H9 (cell line): ENCODE measurements around the gene TMEM80. TPM values are rescaled to one million over a fixed set of nuclear protein-coding genes. Genes with fewer than 3 reads are reported as not detected.

Source experiments
- DNase-seq: peaks from one replicate; pipeline ENCODE4 v3.0.0-alpha.2; 2017
- H2AFZ ChIP-seq: one replicate; pipeline ENCODE4 v1.6.1; 2013; ENCODE audit warnings: mild to moderate bottlenecking, low read length, control low read depth, moderate library complexity
- H2AK5ac ChIP-seq: 2 replicates; pipeline ENCODE4 v1.6.1; 2013; ENCODE audit warnings: low read length, control low read depth, mixed read lengths; ENCODE audit not compliant: insufficient read length
- H2BK120ac ChIP-seq: one replicate; pipeline ENCODE4 v1.6.1; 2013; ENCODE audit warnings: low read depth, mild to moderate bottlenecking, low read length, control low read depth, inconsistent platforms; ENCODE audit not compliant: poor library complexity, severe bottlenecking
- H2BK12ac ChIP-seq: 2 replicates; pipeline ENCODE4 v1.6.1; 2013; ENCODE audit warnings: low read length, control low read depth, mixed read lengths, low read depth; ENCODE audit not compliant: insufficient read length
- H2BK15ac ChIP-seq: 2 replicates; pipeline ENCODE4 v1.6.1; 2013; ENCODE audit warnings: low read depth, low read length, control low read depth
- H2BK20ac ChIP-seq: one replicate; pipeline ENCODE4 v1.6.1; 2013; ENCODE audit warnings: low read depth, mild to moderate bottlenecking, low read length, control low read depth, inconsistent platforms; ENCODE audit not compliant: poor library complexity, severe bottlenecking
- H2BK5ac ChIP-seq: 2 replicates; pipeline ENCODE4 v1.6.1; 2013; ENCODE audit warnings: low read length, control low read depth, mixed read lengths; ENCODE audit not compliant: insufficient read length
- H3K14ac ChIP-seq: 2 replicates; pipeline ENCODE4 v1.6.1; 2013; ENCODE audit warnings: low read length, control low read depth; ENCODE audit not compliant: insufficient read depth
- H3K18ac ChIP-seq: 2 replicates; pipeline ENCODE4 v1.6.1; 2013; ENCODE audit warnings: low read depth, mild to moderate bottlenecking, mixed read lengths, low read length, control low read depth; ENCODE audit not compliant: insufficient read length
- H3K23ac ChIP-seq: 2 replicates; pipeline ENCODE4 v1.6.1; 2013; ENCODE audit warnings: low read length, control low read depth, mixed read lengths, low read depth; ENCODE audit not compliant: insufficient read length
- H3K23me2 ChIP-seq: 2 replicates; pipeline ENCODE4 v1.6.1; 2013; ENCODE audit warnings: low read depth, mild to moderate bottlenecking, mixed read lengths, low read length, control low read depth; ENCODE audit not compliant: insufficient read length, poor library complexity, severe bottlenecking
- H3K27ac ChIP-seq: 2 replicates; pipeline ENCODE4 v1.5.1; 2013; ENCODE audit warnings: low read length, control low read depth, mixed read lengths, low read depth; ENCODE audit not compliant: insufficient read length
- H3K27me3 ChIP-seq: 2 replicates; pipeline ENCODE4 v1.6.1; 2013; ENCODE audit warnings: low read length, control low read depth, inconsistent platforms; ENCODE audit not compliant: insufficient read depth
- H3K4ac ChIP-seq: 2 replicates; pipeline ENCODE4 v1.6.1; 2013; ENCODE audit warnings: low read depth, mild to moderate bottlenecking, control low read depth, inconsistent platforms, low read length, moderate library complexity
- H3K4me1 ChIP-seq: 2 replicates; pipeline ENCODE4 v1.6.1; 2013; ENCODE audit warnings: low read length, control low read depth, inconsistent platforms; ENCODE audit not compliant: insufficient read depth
- H3K4me2 ChIP-seq: 2 replicates; pipeline ENCODE4 v1.6.1; 2013; ENCODE audit warnings: low read length, control low read depth, mixed read lengths; ENCODE audit not compliant: insufficient read length, insufficient read depth
- H3K56ac ChIP-seq: 2 replicates; pipeline ENCODE4 v1.6.1; 2013; ENCODE audit warnings: low read depth, mild to moderate bottlenecking, mixed read lengths, low read length, control low read depth; ENCODE audit not compliant: insufficient read length
- H3K79me1 ChIP-seq: 2 replicates; pipeline ENCODE4 v1.6.1; 2013; ENCODE audit warnings: low read depth, mild to moderate bottlenecking, moderate library complexity, low read length, control low read depth, inconsistent platforms; ENCODE audit not compliant: insufficient read depth, poor library complexity, severe bottlenecking
- H3K79me2 ChIP-seq: 2 replicates; pipeline ENCODE4 v1.6.1; 2013; ENCODE audit warnings: low read length, control low read depth, inconsistent platforms; ENCODE audit not compliant: insufficient read depth
- H3K9ac ChIP-seq: 2 replicates; pipeline ENCODE4 v1.6.1; 2013; ENCODE audit warnings: low read length, control low read depth, mixed read lengths; ENCODE audit not compliant: insufficient read length; ENCODE audit errors: extremely low read depth
- H3K9me3 ChIP-seq: one replicate; pipeline ENCODE4 v1.6.1; 2013; ENCODE audit warnings: low read depth, low read length, inconsistent platforms; ENCODE audit not compliant: control insufficient read depth
- H3T11ph ChIP-seq: one replicate; pipeline ENCODE4 v1.6.1; 2013; ENCODE audit warnings: mild to moderate bottlenecking, low read length, control low read depth, inconsistent platforms
- H4K20me1 ChIP-seq: one replicate; pipeline ENCODE4 v1.6.1; 2013; ENCODE audit not compliant: control insufficient read depth, insufficient read length, insufficient read depth
- H4K5ac ChIP-seq: 2 replicates; pipeline ENCODE4 v1.6.1; 2013; ENCODE audit warnings: low read depth, mild to moderate bottlenecking, mixed read lengths, low read length, control low read depth; ENCODE audit not compliant: insufficient read length
- H4K8ac ChIP-seq: replicated peaks from 2 replicates; pipeline ENCODE4 v1.6.1; 2013; ENCODE audit warnings: low read length, control low read depth, mixed read lengths, low read depth; ENCODE audit not compliant: insufficient read length
- H4K91ac ChIP-seq: 2 replicates; pipeline ENCODE4 v1.6.1; 2013; ENCODE audit warnings: low read depth, mild to moderate bottlenecking, moderate library complexity, mixed read lengths, low read length, control low read depth; ENCODE audit not compliant: insufficient read length
- H3K27ac Mint-ChIP-seq, 3 experiments: 2 replicates in 2 of 3; 3 replicates in 1 of 3; pipeline ENCODE4 v1.8.0; 2020 to 2021; ENCODE audit warnings: mixed read lengths in 3 of 3, mild to moderate bottlenecking in 1 of 3, moderate library complexity in 1 of 3
- H3K27me3 Mint-ChIP-seq: 2 replicates; pipeline ENCODE4 v1.8.0; 2021; ENCODE audit warnings: low read depth, mild to moderate bottlenecking, moderate library complexity, mixed read lengths
- H3K36me3 Mint-ChIP-seq, 3 experiments: 2 replicates in 2 of 3; 3 replicates in 1 of 3; pipeline ENCODE4 v1.8.0; 2020 to 2021; ENCODE audit warnings: low read depth in 3 of 3, mixed read lengths in 3 of 3; ENCODE audit not compliant: insufficient read depth in 1 of 3
- H3K4me1 Mint-ChIP-seq, 2 experiments: 2 replicates each; pipeline ENCODE4 v1.8.0; 2020; ENCODE audit warnings: mixed read lengths in 2 of 2
- H3K4me3 Mint-ChIP-seq, 2 experiments: 2 replicates in 1 of 2; 3 replicates in 1 of 2; pipeline ENCODE4 v1.8.0; 2020 to 2021; ENCODE audit warnings: mild to moderate bottlenecking in 2 of 2, mixed read lengths in 2 of 2, moderate library complexity in 1 of 2
- H3K9me3 Mint-ChIP-seq, 2 experiments: 2 replicates in 1 of 2; 3 replicates in 1 of 2; pipeline ENCODE4 v1.8.0; 2020; ENCODE audit warnings: mild to moderate bottlenecking in 2 of 2, mixed read lengths in 2 of 2, moderate library complexity in 1 of 2
- WGBS: extraction: QIAGEN DNeasy Blood & Tissue Kit; methylation state at CpG from one replicate; pipeline ENCODE4 v1.1.7; 2013; ENCODE audit warnings: missing lambda C conversion rate, low lambda C conversion rate, mixed read lengths; ENCODE audit not compliant: insufficient read length; ENCODE audit errors: extremely low coverage; 5-methylcytosine and 5-hydroxymethylcytosine counted together
- long read RNA-seq: library from polyadenylated mRNA; unstranded; transcript quantifications from one replicate; pipeline ENCODE4 v2.0.0, GENCODE V29; 2020
- total RNA-seq: library from RNA; stranded (reverse); gene quantifications from 2 replicates; pipeline ENCODE4 v1.2.1, GENCODE V29; 2021
- TF ChIP-seq, protein P1 (sequence below): fragments of 200-600 bp; sonication (generic); conservative IDR thresholded peaks from 3 replicates; pipeline ENCODE4 v1.8.0; 2021; ENCODE audit warnings: antibody characterized with exemption, mild to moderate bottlenecking

TMEM80 gene
- 15.3 and 23.6 TPM in 2 replicates for total RNA-seq
- long read RNA-seq, partial matches to known transcripts: 3 of 28 reads
- long read RNA-seq, other reads (novel, unspliced or antisense): 23 of 28 reads

- H3K4me3 Mint-ChIP-seq: peak within 1 kb of the TSS; percentile 80 to 88
- H3K4ac ChIP-seq: no peak within 1 kb of the TSS; the same call in 1 of the 2 replicates
- no CpG with 5 or more reads among the region's 101 CpGs for WGBS
These were observed at the start of gene TMEM80 for GRCh38 chr11:695538-696248. Gene TMEM80, plus strand, starts transcription at chr11:695816. Its CDS starts 12 bp downstream, at chr11:695828.

More at GRCh38 chr11:695538-696248, at the start of gene TMEM80:
- peaks cover 13% of the 10 kb centered on the region; the same call in 1 of the 2 replicates for H3K79me2 ChIP-seq
- H3K27ac ChIP-seq: peak within 1 kb of the TSS; percentile 50
- no peak within 1 kb of the TSS for H2AFZ ChIP-seq
- no peaks in the 10 kb centered on the region for H3K23me2 ChIP-seq
- H3K4me2 ChIP-seq: peak within 1 kb of the TSS; percentile 71
- no peak within 1 kb of the TSS for H2BK20ac ChIP-seq
- H4K5ac ChIP-seq: no peak within 1 kb of the TSS
- H3T11ph ChIP-seq: no peak within 1 kb of the TSS
- peaks cover 38 to 43% of the 10 kb centered on the region in 2 experiments for H3K4me1 Mint-ChIP-seq
- H3K79me1 ChIP-seq: peaks cover 3% of the 10 kb centered on the region
- no peaks in the 10 kb centered on the region for H4K20me1 ChIP-seq
- no peak within 1 kb of the TSS for H2BK12ac ChIP-seq
- H4K8ac ChIP-seq: no peak within 1 kb of the TSS
- H3K56ac ChIP-seq: no peak within 1 kb of the TSS
- peak within 1 kb of the TSS; percentile 99 for H3K14ac ChIP-seq
- peak within 1 kb of the TSS; percentile 81 for H3K9ac ChIP-seq
- TF ChIP-seq, protein P1, sequence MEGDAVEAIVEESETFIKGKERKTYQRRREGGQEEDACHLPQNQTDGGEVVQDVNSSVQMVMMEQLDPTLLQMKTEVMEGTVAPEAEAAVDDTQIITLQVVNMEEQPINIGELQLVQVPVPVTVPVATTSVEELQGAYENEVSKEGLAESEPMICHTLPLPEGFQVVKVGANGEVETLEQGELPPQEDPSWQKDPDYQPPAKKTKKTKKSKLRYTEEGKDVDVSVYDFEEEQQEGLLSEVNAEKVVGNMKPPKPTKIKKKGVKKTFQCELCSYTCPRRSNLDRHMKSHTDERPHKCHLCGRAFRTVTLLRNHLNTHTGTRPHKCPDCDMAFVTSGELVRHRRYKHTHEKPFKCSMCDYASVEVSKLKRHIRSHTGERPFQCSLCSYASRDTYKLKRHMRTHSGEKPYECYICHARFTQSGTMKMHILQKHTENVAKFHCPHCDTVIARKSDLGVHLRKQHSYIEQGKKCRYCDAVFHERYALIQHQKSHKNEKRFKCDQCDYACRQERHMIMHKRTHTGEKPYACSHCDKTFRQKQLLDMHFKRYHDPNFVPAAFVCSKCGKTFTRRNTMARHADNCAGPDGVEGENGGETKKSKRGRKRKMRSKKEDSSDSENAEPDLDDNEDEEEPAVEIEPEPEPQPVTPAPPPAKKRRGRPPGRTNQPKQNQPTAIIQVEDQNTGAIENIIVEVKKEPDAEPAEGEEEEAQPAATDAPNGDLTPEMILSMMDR: no peak
- no peaks in the 10 kb centered on the region for H3K27me3 ChIP-seq
- H3K23ac ChIP-seq: no peak within 1 kb of the TSS
- H3K27me3 Mint-ChIP-seq: no peaks in the 10 kb centered on the region; the same call in 1 of the 2 replicates
- H3K4me1 ChIP-seq: peaks cover 14% of the 10 kb centered on the region; the same call in 1 of the 2 replicates
- H3K9me3 Mint-ChIP-seq: no peaks in the 10 kb centered on the region; a peak in 2 of 5 replicates
- H3K27ac Mint-ChIP-seq: peak within 1 kb of the TSS; percentile 95 to 98 (median 96)
- no peak within 1 kb of the TSS for H2BK5ac ChIP-seq
- no peak within 1 kb of the TSS for H2BK15ac ChIP-seq
- no peak within 1 kb of the TSS for H2BK120ac ChIP-seq
- H3K36me3 Mint-ChIP-seq: peaks cover 5 to 20% (median 16%) of the 10 kb centered on the region in 3 experiments
- no peaks in the 10 kb centered on the region for H3K9me3 ChIP-seq
- peak within 1 kb of the TSS; percentile 98 for H3K18ac ChIP-seq
- peak; percentile 98 for DNase-seq
- H4K91ac ChIP-seq: no peak within 1 kb of the TSS
- no peak within 1 kb of the TSS for H2AK5ac ChIP-seq
